Measurements from ENCODE around the gene CA10. TPM values are rescaled to one million over a fixed set of nuclear protein-coding genes. Genes with fewer than 3 reads are reported as not detected.

The CA10 gene
- total RNA-seq, 1 experiment from 2014 or later: not detected

DNA sequence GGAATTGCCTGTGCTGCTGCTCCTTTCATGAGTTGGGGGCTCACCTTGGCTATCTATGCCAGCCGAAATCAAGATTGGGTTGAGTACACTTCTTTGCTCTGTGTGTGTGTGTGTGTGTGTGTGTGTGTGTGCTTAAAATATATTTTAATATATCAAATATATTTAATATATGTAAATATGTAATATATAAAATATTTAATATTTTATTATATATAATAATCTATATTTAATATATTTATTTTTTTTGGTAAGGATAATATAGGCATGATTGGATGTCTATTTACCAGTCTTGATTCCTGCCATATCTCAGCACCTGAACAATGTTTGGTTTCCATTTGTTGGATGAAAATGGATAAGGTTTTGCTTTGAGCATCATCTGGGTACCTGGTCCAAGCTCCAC, 399.3 kb downstream of the CA10 start:
- ChIA-PET POLR2A (ENCODE audit: unreplicated experiment) (no interaction called here), CTCF (no interaction called here)
- Histone ChIP-seq H3K4me2 (no peak overlapping the region), H3K27me3 (ENCODE audit: insufficient read depth, low read depth) (peaks cover 12% of the 10 kb centered on the region; the same call in 1 of the 2 replicates), H3K9me3 (ENCODE audit: insufficient read depth, low read depth) (no peaks in the 10 kb centered on the region), H3K9me2 (ENCODE audit: insufficient read depth) (no peaks in the 10 kb centered on the region), H2AFZ (no peak overlapping the region), H3K27ac (no peak overlapping the region), H3K36me3 (ENCODE audit: low read depth) (no peaks in the 10 kb centered on the region), H3K4me3 (no peak overlapping the region), H4K20me1 (ENCODE audit: insufficient read depth) (no peaks in the 10 kb centered on the region), H3F3A (ENCODE audit: insufficient read depth, low read depth) (no peaks in the 10 kb centered on the region), H3K79me2 (ENCODE audit: low read depth) (no peaks in the 10 kb centered on the region), H3K4me1 (replicated peaks; ENCODE audit: insufficient read depth) (no peaks in the 10 kb centered on the region)
- TF ChIP-seq EZH2 (IDR thresholded peaks at IDR 0.05; ENCODE audit: low read depth): no peak
- TF ChIP-seq, protein P1, sequence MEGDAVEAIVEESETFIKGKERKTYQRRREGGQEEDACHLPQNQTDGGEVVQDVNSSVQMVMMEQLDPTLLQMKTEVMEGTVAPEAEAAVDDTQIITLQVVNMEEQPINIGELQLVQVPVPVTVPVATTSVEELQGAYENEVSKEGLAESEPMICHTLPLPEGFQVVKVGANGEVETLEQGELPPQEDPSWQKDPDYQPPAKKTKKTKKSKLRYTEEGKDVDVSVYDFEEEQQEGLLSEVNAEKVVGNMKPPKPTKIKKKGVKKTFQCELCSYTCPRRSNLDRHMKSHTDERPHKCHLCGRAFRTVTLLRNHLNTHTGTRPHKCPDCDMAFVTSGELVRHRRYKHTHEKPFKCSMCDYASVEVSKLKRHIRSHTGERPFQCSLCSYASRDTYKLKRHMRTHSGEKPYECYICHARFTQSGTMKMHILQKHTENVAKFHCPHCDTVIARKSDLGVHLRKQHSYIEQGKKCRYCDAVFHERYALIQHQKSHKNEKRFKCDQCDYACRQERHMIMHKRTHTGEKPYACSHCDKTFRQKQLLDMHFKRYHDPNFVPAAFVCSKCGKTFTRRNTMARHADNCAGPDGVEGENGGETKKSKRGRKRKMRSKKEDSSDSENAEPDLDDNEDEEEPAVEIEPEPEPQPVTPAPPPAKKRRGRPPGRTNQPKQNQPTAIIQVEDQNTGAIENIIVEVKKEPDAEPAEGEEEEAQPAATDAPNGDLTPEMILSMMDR (conservative IDR thresholded peaks at IDR 0.05): no peak
- intact Hi-C loops (cut with micrococcal nuclease; ENCODE audit: unreplicated experiment): no loop called here
- DNase-seq: no peak
- BruUV-seq (replicated peaks): no TSS peak

DNA sequence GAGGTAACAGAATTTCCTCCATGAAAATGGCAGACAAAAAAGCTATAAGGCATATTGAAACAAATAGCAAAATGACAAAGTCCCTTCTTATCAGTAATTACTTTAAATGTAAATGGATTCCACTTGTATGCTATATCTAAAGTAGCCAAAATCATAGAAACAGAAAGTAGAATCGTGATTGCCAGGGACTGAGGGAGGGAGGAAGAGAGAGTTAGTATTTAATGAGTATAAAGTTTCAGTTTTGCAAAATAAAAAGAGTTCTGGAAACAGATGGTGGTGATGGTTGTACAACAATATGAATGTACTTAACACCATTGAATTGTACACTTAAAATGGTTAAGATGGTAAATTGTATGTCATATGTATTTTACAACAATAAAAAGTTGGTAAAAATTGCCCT, 407.4 kb downstream of the CA10 start:
- Histone ChIP-seq H3K79me2 (ENCODE audit: low read depth) (no peaks in the 10 kb centered on the region), H3F3A (ENCODE audit: insufficient read depth, low read depth) (no peaks in the 10 kb centered on the region), H2AFZ (no peak overlapping the region), H4K20me1 (ENCODE audit: insufficient read depth) (no peaks in the 10 kb centered on the region), H3K9me2 (ENCODE audit: insufficient read depth) (no peaks in the 10 kb centered on the region), H3K4me1 (replicated peaks; ENCODE audit: insufficient read depth) (no peaks in the 10 kb centered on the region), H3K4me3 (no peak overlapping the region), H3K27ac (no peak overlapping the region), H3K9me3 (ENCODE audit: insufficient read depth, low read depth) (no peaks in the 10 kb centered on the region), H3K4me2 (no peak overlapping the region), H3K27me3 (ENCODE audit: insufficient read depth, low read depth) (peaks cover 8% of the 10 kb centered on the region; the same call in 1 of the 2 replicates), H3K36me3 (ENCODE audit: low read depth) (no peaks in the 10 kb centered on the region)
- ChIA-PET CTCF (no interaction called here), POLR2A (ENCODE audit: unreplicated experiment) (no interaction called here)
- DNase-seq: no peak
- no TSS peak for BruUV-seq (replicated peaks)
- TF ChIP-seq, protein P1 (conservative IDR thresholded peaks at IDR 0.05): no peak
- TF ChIP-seq EZH2 (IDR thresholded peaks at IDR 0.05; ENCODE audit: low read depth): no peak
- intact Hi-C loops (cut with micrococcal nuclease; ENCODE audit: unreplicated experiment): no loop called here

DNA sequence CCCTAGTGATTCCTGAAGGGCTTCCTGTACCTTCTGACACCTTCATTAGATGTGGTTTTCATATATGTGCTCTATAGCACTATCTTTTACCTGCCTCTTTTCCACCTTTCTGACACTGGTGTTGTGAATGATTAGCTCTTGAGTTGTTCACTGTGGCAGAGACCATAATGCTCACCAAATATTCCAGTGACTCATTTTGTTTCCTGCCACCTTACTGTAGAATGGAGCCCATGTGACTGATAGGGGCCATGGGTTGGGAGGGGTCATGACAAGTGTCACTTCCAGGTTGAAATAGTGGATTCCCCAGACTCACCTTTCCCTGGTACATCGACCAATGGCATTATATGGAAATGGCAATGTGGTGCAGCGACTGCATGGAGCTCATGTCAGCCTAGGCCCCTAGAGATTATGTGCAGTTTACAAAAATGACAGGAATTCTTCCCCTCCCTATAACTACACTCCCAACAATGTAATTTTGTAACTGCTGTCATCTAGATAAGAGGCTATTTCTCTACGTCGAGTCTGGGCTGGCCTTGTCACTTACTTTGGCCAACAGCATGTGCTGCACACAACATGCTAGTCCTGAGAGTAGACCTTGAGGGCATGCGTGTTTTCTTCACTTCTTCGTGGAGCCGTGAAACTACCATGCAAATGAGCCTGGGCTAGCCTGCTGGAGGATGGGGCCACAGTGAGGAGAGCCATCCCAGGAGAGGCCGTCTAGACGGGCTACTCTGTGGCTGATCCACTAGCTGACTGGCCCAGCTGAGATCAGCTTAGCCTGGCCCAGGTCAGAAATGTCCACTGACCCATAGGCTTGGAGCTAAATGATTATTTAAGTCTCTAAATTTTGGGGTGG, 409.5 kb downstream of the CA10 start:
- H3K79me2 ChIP-seq (ENCODE audit: low read depth): no peaks in the 10 kb centered on the region
- H3K27me3 ChIP-seq (ENCODE audit: insufficient read depth, low read depth): peaks cover 7% of the 10 kb centered on the region; the same call in 1 of the 2 replicates
- no peak for TF ChIP-seq EZH2 (IDR thresholded peaks at IDR 0.05; ENCODE audit: low read depth)
- TF ChIP-seq, protein P1 (conservative IDR thresholded peaks at IDR 0.05): no peak
- H3K4me3 ChIP-seq: no peak overlapping the region
- no peaks in the 10 kb centered on the region for H4K20me1 ChIP-seq (ENCODE audit: insufficient read depth)
- H3K4me2 ChIP-seq: no peak overlapping the region
- no peaks in the 10 kb centered on the region for H3K9me2 ChIP-seq (ENCODE audit: insufficient read depth)
- H2AFZ ChIP-seq: no peak overlapping the region
- H3F3A ChIP-seq (ENCODE audit: insufficient read depth, low read depth): no peaks in the 10 kb centered on the region
- BruUV-seq (replicated peaks): no TSS peak
- ChIA-PET CTCF (no interaction called here), POLR2A (ENCODE audit: unreplicated experiment) (no interaction called here)
- intact Hi-C loops (cut with micrococcal nuclease; ENCODE audit: unreplicated experiment): no loop called here
- no peak overlapping the region for H3K27ac ChIP-seq
- no peaks in the 10 kb centered on the region for H3K36me3 ChIP-seq (ENCODE audit: low read depth)
- H3K4me1 ChIP-seq (replicated peaks; ENCODE audit: insufficient read depth): no peaks in the 10 kb centered on the region
- no peak for DNase-seq
- no peaks in the 10 kb centered on the region for H3K9me3 ChIP-seq (ENCODE audit: insufficient read depth, low read depth)

Data from PC-9 (cell line).